8988T (cell line): Measurements from ENCODE around the gene CGN.

Experiments
- DNase-seq: peaks from one replicate; pipeline ENCODE4 v3.0.0; 2011

The CGN gene

GRCh38 chr1:151524736-151525135, 13.5 kb downstream of the CGN start:
- DNase-seq = no peak

- DNase-seq = no peak
Observed at GRCh38 chr1:151526735-151527525, 15.7 kb downstream of the CGN start.

- DNase-seq = no peak
Observed at GRCh38 chr1:151529211-151529702, 18.1 kb downstream of the CGN start.

- DNase-seq = no peak
Observed at GRCh38 chr1:151529781-151530180, 18.6 kb downstream of the CGN start.

GRCh38 chr1:151530461-151530860, 19.3 kb downstream of the CGN start:
- DNase-seq = no peak

- DNase-seq = no peak
Observed at GRCh38 chr1:151533870-151534269, 22.7 kb downstream of the CGN start.

GRCh38 chr1:151534662-151535278, 23.6 kb downstream of the CGN start:
- no peak for DNase-seq

- DNase-seq = no peak
Observed at GRCh38 chr1:151535326-151536271, 24.4 kb downstream of the CGN start.

GRCh38 chr1:151536499-151536898, 25.3 kb downstream of the CGN start:
- no peak for DNase-seq

- peak; percentile 72 for DNase-seq
Observed at GRCh38 chr1:151537112-151537511, 25.9 kb downstream of the CGN start.

- peak; percentile 44 for DNase-seq
Observed at GRCh38 chr1:151539321-151540020, 28.3 kb downstream of the CGN start.

GRCh38 chr1:151540021-151540981, 29.1 kb downstream of the CGN start, which contains the start of gene TUFT1:
TUFT1 (plus strand) TSS chr1:151540309; CDS start chr1:151540367, 58 bp downstream.
- DNase-seq = peak; percentile 63

- DNase-seq = no peak
Observed at GRCh38 chr1:151540982-151541377, 29.8 kb downstream of the CGN start.

GRCh38 chr1:151541752-151542151, 30.6 kb downstream of the CGN start:
- no peak for DNase-seq

GRCh38 chr1:151542710-151543129, 31.5 kb downstream of the CGN start:
- DNase-seq = no peak

- DNase-seq = no peak
Observed at GRCh38 chr1:151545542-151545941, 34.4 kb downstream of the CGN start.

- DNase-seq = no peak
Observed at GRCh38 chr1:151546011-151546925, 35.1 kb downstream of the CGN start.

- peak; percentile 66 for DNase-seq
Observed at GRCh38 chr1:151547119-151547899, 36.1 kb downstream of the CGN start.

GRCh38 chr1:151547900-151548230, 36.7 kb downstream of the CGN start:
- no peak for DNase-seq
